Fibroblast of lung (primary cell): ENCODE results near the gene AP4B1. TPM values are rescaled to one million over a fixed set of nuclear protein-coding genes. Genes with fewer than 3 reads are reported as not detected.

Source experiments
- DNase-seq, 2 donors: peaks; one replicate each; pipeline versions ENCODE4 v3.0.0 to v3.0.0-alpha.2; 2010; ENCODE audit warnings: low read depth in 2 of 2
- H2AFZ ChIP-seq: 2 replicates; pipeline ENCODE4 v1.5.1; 2012; ENCODE audit warnings: low read length, control low read depth, inconsistent platforms
- H3K27ac ChIP-seq: 2 replicates; pipeline ENCODE4 v1.5.1; 2011; ENCODE audit warnings: low read length, control low read depth; ENCODE audit not compliant: insufficient read depth
- H3K27me3 ChIP-seq: 2 replicates; pipeline ENCODE4 v1.5.1; 2011; ENCODE audit warnings: mild to moderate bottlenecking, low read length; ENCODE audit not compliant: control insufficient read depth, insufficient read depth
- H3K36me3 ChIP-seq: 2 replicates; pipeline ENCODE4 v1.5.1; 2011; ENCODE audit warnings: low read length; ENCODE audit not compliant: control insufficient read depth, insufficient read depth
- H3K4me1 ChIP-seq: 2 replicates; pipeline ENCODE4 v1.5.1; 2011; ENCODE audit warnings: low read length; ENCODE audit not compliant: control insufficient read depth, insufficient read depth; ENCODE audit errors: extremely low read depth
- H3K4me2 ChIP-seq: 2 replicates; pipeline ENCODE4 v1.5.1; 2011; ENCODE audit warnings: low read length, control low read depth; ENCODE audit not compliant: insufficient read depth; ENCODE audit errors: extremely low read depth
- H3K4me3 ChIP-seq, 4 experiments: fragments of 200-600 bp in 1 of 4; sonication (generic) in 1 of 4; replicated peaks in 1 of 4; 2 replicates each; pipeline ENCODE4 v1.5.1; 2011 to 2016; ENCODE audit warnings: low read length in 4 of 4, low read depth in 3 of 4, mild to moderate bottlenecking in 3 of 4, control low read depth in 2 of 4, inconsistent platforms in 1 of 4, mixed read lengths in 1 of 4; ENCODE audit not compliant: insufficient read depth in 1 of 4; ENCODE audit errors: control extremely low read depth in 1 of 4
- H3K79me2 ChIP-seq: 2 replicates; pipeline ENCODE4 v1.5.1; 2012; ENCODE audit warnings: mild to moderate bottlenecking, low read length, inconsistent platforms; ENCODE audit not compliant: control insufficient read depth, insufficient read depth
- H3K9ac ChIP-seq: 2 replicates; pipeline ENCODE4 v1.5.1; 2011; ENCODE audit warnings: mild to moderate bottlenecking, low read length, control low read depth; ENCODE audit not compliant: insufficient read depth
- H3K9me3 ChIP-seq: 2 replicates; pipeline ENCODE4 v1.5.1; 2012; ENCODE audit warnings: low read depth, low read length; ENCODE audit not compliant: control insufficient read depth, insufficient read depth
- H4K20me1 ChIP-seq: 2 replicates; pipeline ENCODE4 v1.5.1; 2011; ENCODE audit warnings: low read length; ENCODE audit not compliant: control insufficient read depth, insufficient read depth; ENCODE audit errors: extremely low read depth
- EZH2 ChIP-seq: IDR thresholded peaks from 2 replicates; pipeline ENCODE4 v1.5.1; 2012; ENCODE audit warnings: low read length, control low read depth, mild to moderate bottlenecking; ENCODE audit errors: missing control alignments
- polyA plus RNA-seq, 2 donors: library from polyadenylated mRNA; depleted of rRNA in 1 of 2; stranded (reverse) in 1 of 2; unstranded in 1 of 2; fragments of >200 nt; gene quantifications; 2 replicates each; pipeline ENCODE4 v1.2.1, GENCODE V29; 2011 to 2012; ENCODE audit warnings: missing spikeins in 1 of 2
- total RNA-seq: library from RNA; depleted of rRNA; stranded (reverse); fragments of >200 nt; gene quantifications from 2 replicates; pipeline ENCODE4 v1.2.1, GENCODE V29; 2014
- TF ChIP-seq, protein P1 (sequence below), 2 donors: IDR thresholded peaks in 1 of 2; conservative IDR thresholded peaks in 1 of 2; 1 replicate in 1 of 2; 2 replicates in 1 of 2; pipeline ENCODE4 v1.5.1; 2011 to 2012; ENCODE audit warnings: low read length in 2 of 2, control low read depth in 1 of 2, inconsistent platforms in 1 of 2, low read depth in 1 of 2, mild to moderate bottlenecking in 1 of 2

Gene AP4B1
- total and polyA plus RNA-seq, 2 donors (not counting 1 experiment from before 2014, with no cell fraction given) = 11.7 to 16.8 TPM

DNA sequence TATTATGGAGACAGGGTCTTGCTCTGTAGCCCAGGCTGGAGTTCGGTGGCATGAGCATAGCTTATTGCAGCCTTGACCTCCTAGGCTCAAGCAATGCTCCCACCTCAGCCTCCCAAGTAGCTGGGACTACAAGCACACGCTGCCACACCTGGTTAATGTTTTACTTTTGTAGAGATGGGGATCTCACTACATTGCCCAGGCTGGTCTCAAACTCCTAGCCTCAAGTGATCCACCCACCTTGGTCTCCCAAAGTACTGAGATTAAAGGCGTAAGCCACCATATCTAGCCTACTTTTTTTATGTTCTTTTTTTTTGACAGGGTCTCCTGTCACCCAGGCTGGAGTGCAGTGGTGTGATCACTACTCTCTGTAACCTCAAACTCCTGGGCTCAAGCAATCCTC lies 11.3 kb downstream of the AP4B1 start:
- Histone ChIP-seq H3K79me2 (no peaks in the 10 kb centered on the region), H3K4me1 (no peaks in the 10 kb centered on the region), H3K9me3 (no peaks in the 10 kb centered on the region), H4K20me1 (no peaks in the 10 kb centered on the region), H3K4me2 (no peak overlapping the region), H3K27me3 (no peaks in the 10 kb centered on the region), H3K9ac (no peak overlapping the region), H2AFZ (no peak overlapping the region), H3K27ac (no peak overlapping the region), H3K4me3 (no peak overlapping the region), H3K36me3 (peaks cover 2% of the 10 kb centered on the region)
- TF ChIP-seq EZH2 = no peak
- TF ChIP-seq, protein P1, sequence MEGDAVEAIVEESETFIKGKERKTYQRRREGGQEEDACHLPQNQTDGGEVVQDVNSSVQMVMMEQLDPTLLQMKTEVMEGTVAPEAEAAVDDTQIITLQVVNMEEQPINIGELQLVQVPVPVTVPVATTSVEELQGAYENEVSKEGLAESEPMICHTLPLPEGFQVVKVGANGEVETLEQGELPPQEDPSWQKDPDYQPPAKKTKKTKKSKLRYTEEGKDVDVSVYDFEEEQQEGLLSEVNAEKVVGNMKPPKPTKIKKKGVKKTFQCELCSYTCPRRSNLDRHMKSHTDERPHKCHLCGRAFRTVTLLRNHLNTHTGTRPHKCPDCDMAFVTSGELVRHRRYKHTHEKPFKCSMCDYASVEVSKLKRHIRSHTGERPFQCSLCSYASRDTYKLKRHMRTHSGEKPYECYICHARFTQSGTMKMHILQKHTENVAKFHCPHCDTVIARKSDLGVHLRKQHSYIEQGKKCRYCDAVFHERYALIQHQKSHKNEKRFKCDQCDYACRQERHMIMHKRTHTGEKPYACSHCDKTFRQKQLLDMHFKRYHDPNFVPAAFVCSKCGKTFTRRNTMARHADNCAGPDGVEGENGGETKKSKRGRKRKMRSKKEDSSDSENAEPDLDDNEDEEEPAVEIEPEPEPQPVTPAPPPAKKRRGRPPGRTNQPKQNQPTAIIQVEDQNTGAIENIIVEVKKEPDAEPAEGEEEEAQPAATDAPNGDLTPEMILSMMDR (conservative IDR thresholded peaks at IDR 0.05 in 1 of 2, IDR thresholded peaks at IDR 0.05 in 1 of 2; ENCODE audit: low read depth in 1 of 2, low read length in 2 of 2) = no peak
- DNase-seq = no peak

DNA sequence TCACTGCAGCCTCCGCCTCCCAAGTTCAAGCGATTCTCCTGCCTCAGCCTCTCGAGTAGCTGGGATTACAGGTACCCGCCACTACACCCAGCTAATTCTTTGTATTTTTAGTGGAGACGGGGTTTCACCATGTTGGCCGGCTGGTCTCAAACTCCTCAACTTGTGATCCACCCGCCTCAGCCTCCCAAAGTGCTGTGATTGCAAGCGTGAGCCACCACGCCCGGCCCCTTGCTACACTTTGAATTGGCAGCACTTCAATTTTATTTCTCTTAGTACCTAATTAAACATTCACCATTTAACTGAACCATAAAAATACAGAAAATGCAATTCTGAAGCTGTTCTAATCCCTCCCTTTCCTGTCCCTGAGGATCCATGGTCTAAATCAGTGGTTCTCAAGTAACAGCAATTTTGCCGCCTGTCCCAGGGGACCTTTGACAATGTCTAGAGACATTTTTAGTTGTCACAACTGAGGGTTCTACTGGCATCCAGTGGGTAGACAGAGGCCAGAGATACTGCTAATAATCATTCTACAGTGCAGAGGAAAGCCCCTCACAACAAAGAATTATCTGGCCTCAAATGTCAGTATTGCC lies 12.9 kb downstream of the AP4B1 start:
- TF ChIP-seq, protein P1 (conservative IDR thresholded peaks at IDR 0.05 in 1 of 2, IDR thresholded peaks at IDR 0.05 in 1 of 2; ENCODE audit: low read depth in 1 of 2, low read length in 2 of 2) = no peak
- TF ChIP-seq EZH2 = no peak
- Histone ChIP-seq H3K36me3 (peaks cover 2% of the 10 kb centered on the region), H3K79me2 (no peaks in the 10 kb centered on the region), H2AFZ (no peak overlapping the region), H3K27me3 (no peaks in the 10 kb centered on the region), H4K20me1 (no peaks in the 10 kb centered on the region), H3K9me3 (no peaks in the 10 kb centered on the region), H3K4me2 (no peak overlapping the region), H3K27ac (no peak overlapping the region), H3K9ac (no peak overlapping the region), H3K4me1 (no peaks in the 10 kb centered on the region), H3K4me3 (no peak overlapping the region)
- no peak for DNase-seq

DNA sequence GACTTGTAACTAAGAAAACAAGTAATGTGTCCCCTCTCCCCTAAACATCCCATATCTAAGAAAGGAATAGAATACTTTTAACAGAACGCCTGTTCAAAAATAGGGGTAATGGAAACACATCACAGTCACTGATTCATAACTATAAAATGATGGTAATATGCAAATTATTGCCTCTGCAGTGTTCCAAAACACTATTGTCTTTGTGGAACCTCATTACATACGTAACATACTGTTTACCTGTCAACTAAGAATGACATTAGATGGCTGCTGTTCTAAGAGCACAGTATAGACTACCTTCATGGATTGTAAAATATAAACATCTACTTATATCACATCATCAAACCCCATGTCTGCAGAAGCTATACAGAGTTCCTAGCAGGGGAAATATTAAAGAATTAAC lies 13.8 kb downstream of the AP4B1 start:
- Histone ChIP-seq H4K20me1 (no peaks in the 10 kb centered on the region), H3K27ac (no peak overlapping the region), H3K4me1 (no peaks in the 10 kb centered on the region), H3K27me3 (no peaks in the 10 kb centered on the region), H3K4me2 (no peak overlapping the region), H3K79me2 (no peaks in the 10 kb centered on the region), H3K9me3 (no peaks in the 10 kb centered on the region), H2AFZ (no peak overlapping the region), H3K4me3 (no peak overlapping the region), H3K36me3 (peaks cover 2% of the 10 kb centered on the region), H3K9ac (no peak overlapping the region)
- DNase-seq = no peak
- TF ChIP-seq, protein P1 (conservative IDR thresholded peaks at IDR 0.05 in 1 of 2, IDR thresholded peaks at IDR 0.05 in 1 of 2; ENCODE audit: low read depth in 1 of 2, low read length in 2 of 2) = no peak
- TF ChIP-seq EZH2 = no peak
